HCT116 (cell line): Measurements from ENCODE around the gene UBN1. TPM values are rescaled to one million over a fixed set of nuclear protein-coding genes. Genes with fewer than 3 reads are reported as not detected.

ENCODE experiments used
- ATAC-seq: fragments of 200-7000 bp; cut with Tn5 transposase; 2 replicates; pipeline ENCODE4 v1.9.1; 2020; ENCODE audit warnings: mild to moderate bottlenecking, moderate library complexity
- BruUV-seq: library from RNA; stranded (reverse); fragments of 400-500 nt; replicated peaks from 2 replicates; lab custom pipeline; 2021; lab: Mats Ljungman, UMichigan
- CTCF ChIA-PET: fragments of 300-600 bp; sonication (Branson Sonifier 250); formaldehyde crosslinking; loops from one replicate; lab custom pipeline; 2021; ENCODE audit warnings: antibody characterized with exemption; lab: Charles Lee
- POLR2A ChIA-PET: fragments of 300-600, 350-600 bp; sonication (Branson Sonifier 250); formaldehyde crosslinking; loops from one replicate; lab custom pipeline; 2021; ENCODE audit warnings: antibody characterized with exemption; lab: Charles Lee
- RAD21 ChIA-PET, 2 experiments: fragments of 300-600 bp; sonication (Branson Sonifier 250); formaldehyde crosslinking; loops; one replicate each; lab custom pipeline; 2023; ENCODE audit warnings: low total read pairs in 2 of 2; ENCODE audit not compliant: uncharacterized antibody in 2 of 2, unreplicated experiment in 2 of 2, low non-redundant PET in 1 of 2; lab: Charles Lee
- DNase-seq: peaks from one replicate; pipeline ENCODE4 v3.0.0-alpha.2; 2010; ENCODE audit warnings: low read depth, low spot score
- H2AFZ ChIP-seq: fragments of 200-600 bp; shearing (Covaris generic), sonication (generic); 2 replicates; pipeline ENCODE4 v1.6.1; 2017; ENCODE audit warnings: low read depth, mixed run types, mixed read lengths, antibody characterized with exemption, low read length; ENCODE audit not compliant: poor library complexity, severe bottlenecking
- H3K27ac ChIP-seq: 2 replicates; pipeline ENCODE4 v1.5.1; 2012; ENCODE audit warnings: low read depth, low read length
- H3K27me3 ChIP-seq: fragments of 200-600 bp; sonication (generic); 2 replicates; pipeline ENCODE4 v1.6.1; 2016; ENCODE audit warnings: mixed run types, low read length, mixed read lengths; ENCODE audit not compliant: insufficient read depth
- H3K36me3 ChIP-seq, 2 experiments: fragments of 200-500 bp in 1 of 2; fragments of 200-600 bp in 1 of 2; sonication (Bioruptor generic) in 1 of 2; sonication (generic) in 1 of 2; 2 replicates each; pipeline versions ENCODE4 v1.5.1 to v1.6.1; 2014 to 2016; ENCODE audit warnings: low read length in 2 of 2, inconsistent platforms in 1 of 2, mixed read lengths in 1 of 2, mixed run types in 1 of 2; ENCODE audit not compliant: insufficient read depth in 2 of 2, control insufficient read depth in 1 of 2
- H3K4me1 ChIP-seq, 2 experiments: fragments of 200-600 bp in 1 of 2; sonication (generic) in 1 of 2; 2 replicates each; pipeline versions ENCODE4 v1.5.1 to v1.6.1; 2012 to 2017; ENCODE audit warnings: low read length in 2 of 2, inconsistent platforms in 1 of 2, mild to moderate bottlenecking in 1 of 2, mixed read lengths in 1 of 2, mixed run types in 1 of 2, moderate library complexity in 1 of 2; ENCODE audit not compliant: insufficient read depth in 2 of 2, control insufficient read depth in 1 of 2
- H3K4me2 ChIP-seq: fragments of 200-600 bp; sonication (generic); 2 replicates; pipeline ENCODE4 v1.6.1; 2017; ENCODE audit warnings: mixed run types, low read length, mixed read lengths
- H3K4me3 ChIP-seq, 2 experiments: fragments of 200-600 bp in 1 of 2; sonication (generic) in 1 of 2; replicated peaks in 1 of 2; 2 replicates each; pipeline ENCODE4 v1.5.1; 2011 to 2016; ENCODE audit warnings: low read length in 2 of 2, control low read depth in 1 of 2, low read depth in 1 of 2, mild to moderate bottlenecking in 1 of 2, mixed read lengths in 1 of 2, mixed run types in 1 of 2
- H3K79me2 ChIP-seq: fragments of 200-600 bp; sonication (generic); 2 replicates; pipeline ENCODE4 v1.6.1; 2017; ENCODE audit warnings: mild to moderate bottlenecking, mixed run types, low read length, moderate library complexity, mixed read lengths; ENCODE audit not compliant: insufficient read depth
- H3K9ac ChIP-seq: fragments of 200-600 bp; sonication (generic); 2 replicates; pipeline ENCODE4 v1.6.1; 2016; ENCODE audit warnings: low read length, mixed read lengths
- H3K9me2 ChIP-seq: fragments of 200-600 bp; sonication (generic), shearing (Covaris generic); 2 replicates; pipeline ENCODE4 v1.6.1; 2017; ENCODE audit warnings: mixed run types, mild to moderate bottlenecking, moderate library complexity; ENCODE audit not compliant: insufficient read depth
- H3K9me3 ChIP-seq, 2 experiments: fragments of 200-500 bp in 1 of 2; fragments of 200-600 bp in 1 of 2; sonication (Bioruptor generic) in 1 of 2; sonication (generic) in 1 of 2; 2 replicates each; pipeline ENCODE4 v1.6.1; 2014 to 2017; ENCODE audit warnings: low read length in 2 of 2, mixed read lengths in 2 of 2, inconsistent platforms in 1 of 2, low read depth in 1 of 2, mild to moderate bottlenecking in 1 of 2, mixed run types in 1 of 2, moderate library complexity in 1 of 2; ENCODE audit not compliant: control insufficient read depth in 1 of 2, insufficient read depth in 1 of 2
- H4K20me1 ChIP-seq: fragments of 200-600 bp; sonication (generic), shearing (Covaris generic); 2 replicates; pipeline ENCODE4 v1.6.1; 2017; ENCODE audit warnings: mixed run types, mild to moderate bottlenecking, moderate library complexity; ENCODE audit not compliant: insufficient read depth
- CEBPB ChIP-seq: IDR thresholded peaks from 2 replicates; pipeline ENCODE4 v1.6.1; 2012; ENCODE audit warnings: low read depth
- EGR1 ChIP-seq: IDR thresholded peaks from 2 replicates; pipeline ENCODE4 v1.6.1; 2012; ENCODE audit warnings: low read depth
- EZH2 ChIP-seq: fragments of 200-600 bp; sonication (generic); IDR thresholded peaks from 2 replicates; pipeline ENCODE4 v1.6.1; 2017; ENCODE audit warnings: antibody characterized with exemption, mixed run types
- EZH2phosphoT487 ChIP-seq: fragments of 200-600 bp; IDR thresholded peaks from 2 replicates; pipeline ENCODE4 v1.6.1; 2018; ENCODE audit warnings: antibody characterized with exemption, borderline replicate concordance
- FOSL1 ChIP-seq: IDR thresholded peaks from 2 replicates; pipeline ENCODE4 v1.6.1; 2012; ENCODE audit warnings: low read depth
- POLR2AphosphoS5 ChIP-seq: IDR thresholded peaks from 2 replicates; pipeline ENCODE4 v1.6.1; 2011; ENCODE audit warnings: mild to moderate bottlenecking, low read depth, low read length, moderate library complexity
- RAD21 ChIP-seq: IDR thresholded peaks from 2 replicates; pipeline ENCODE4 v1.6.1; 2012; ENCODE audit warnings: low read depth, mild to moderate bottlenecking
- SIN3A ChIP-seq: IDR thresholded peaks from 2 replicates; pipeline ENCODE4 v1.6.1; 2012; ENCODE audit warnings: low read depth
- SRF ChIP-seq: IDR thresholded peaks from 2 replicates; pipeline ENCODE4 v1.6.1; 2012; ENCODE audit warnings: low read depth
- intact Hi-C: fragments of 100-400 bp; cut with micrococcal nuclease; formaldehyde crosslinking; loops from 2 replicates; pipeline ENCODE4 v1.10.0; 2022
- total RNA-seq: library from RNA; stranded (reverse); gene quantifications from one replicate; pipeline ENCODE4 v1.2.1, GENCODE V29; 2021; ENCODE audit not compliant: unreplicated experiment
- TF ChIP-seq, protein P1 (sequence below): IDR thresholded peaks from 2 replicates; pipeline ENCODE4 v1.6.1; 2012
- TF ChIP-seq, protein P2 (sequence below): IDR thresholded peaks from 2 replicates; pipeline ENCODE4 v1.6.1; 2012
- TF ChIP-seq, protein P3 (sequence below): IDR thresholded peaks from 2 replicates; pipeline ENCODE4 v1.6.1; 2011; ENCODE audit warnings: mild to moderate bottlenecking, low read length, moderate library complexity; ENCODE audit not compliant: insufficient replicate concordance; ENCODE audit errors: extremely low read depth

UBN1 gene
- total RNA-seq, 1 experiment from 2014 or later = 31.9 TPM

DNA sequence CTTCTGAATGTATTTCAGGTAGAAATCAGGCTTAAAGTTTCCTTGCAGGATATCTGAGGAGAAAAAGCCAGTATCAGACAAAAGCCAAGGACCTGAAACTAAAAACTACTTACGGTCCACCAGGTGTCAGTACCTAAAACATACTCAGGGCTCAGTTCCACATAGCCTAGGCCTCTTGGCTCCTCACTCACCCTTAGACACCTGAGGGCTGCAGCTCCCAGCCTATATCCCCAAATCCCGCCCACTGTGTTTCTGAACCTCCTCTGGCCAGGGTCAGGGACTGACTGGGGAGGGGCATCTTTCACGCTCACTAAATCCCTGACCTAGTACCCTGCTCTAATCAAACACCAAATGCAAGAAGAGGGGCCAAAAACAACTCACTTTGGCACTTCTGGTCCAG lies 36.0 kb upstream of the UBN1 start:
- Histone ChIP-seq H3K9ac (no peak overlapping the region), H2AFZ (no peak overlapping the region), H3K27me3 (no peaks in the 10 kb centered on the region), H3K27ac (no peak overlapping the region), H3K9me3 (no peaks in the 10 kb centered on the region), H3K4me3 (no peak overlapping the region), H3K4me2 (no peak overlapping the region), H3K4me1 (no peaks in the 10 kb centered on the region), H3K9me2 (no peaks in the 10 kb centered on the region), H3K79me2 (no peaks in the 10 kb centered on the region), H3K36me3 (peaks cover 34 to 35% of the 10 kb centered on the region in 2 experiments), H4K20me1 (no peaks in the 10 kb centered on the region)
- ATAC-seq (peak; percentile 53; the same call in 1 of the 2 replicates), DNase-seq (no peak)
- RAD21 ChIA-PET = no interaction called here
- BruUV-seq = no TSS peak
- POLR2A ChIA-PET = no interaction called here
- CTCF ChIA-PET = no interaction called here
- TF ChIP-seq SIN3A (no peak), RAD21 (no peak), SRF (no peak), EZH2phosphoT487 (no peak), POLR2AphosphoS5 (no peak), CEBPB (no peak), EZH2 (no peak)
- TF ChIP-seq, protein P1, sequence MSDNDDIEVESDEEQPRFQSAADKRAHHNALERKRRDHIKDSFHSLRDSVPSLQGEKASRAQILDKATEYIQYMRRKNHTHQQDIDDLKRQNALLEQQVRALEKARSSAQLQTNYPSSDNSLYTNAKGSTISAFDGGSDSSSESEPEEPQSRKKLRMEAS = no peak
- TF ChIP-seq, protein P2, sequence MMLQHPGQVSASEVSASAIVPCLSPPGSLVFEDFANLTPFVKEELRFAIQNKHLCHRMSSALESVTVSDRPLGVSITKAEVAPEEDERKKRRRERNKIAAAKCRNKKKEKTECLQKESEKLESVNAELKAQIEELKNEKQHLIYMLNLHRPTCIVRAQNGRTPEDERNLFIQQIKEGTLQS = no peak
- intact Hi-C loops = no loop called here

DNA sequence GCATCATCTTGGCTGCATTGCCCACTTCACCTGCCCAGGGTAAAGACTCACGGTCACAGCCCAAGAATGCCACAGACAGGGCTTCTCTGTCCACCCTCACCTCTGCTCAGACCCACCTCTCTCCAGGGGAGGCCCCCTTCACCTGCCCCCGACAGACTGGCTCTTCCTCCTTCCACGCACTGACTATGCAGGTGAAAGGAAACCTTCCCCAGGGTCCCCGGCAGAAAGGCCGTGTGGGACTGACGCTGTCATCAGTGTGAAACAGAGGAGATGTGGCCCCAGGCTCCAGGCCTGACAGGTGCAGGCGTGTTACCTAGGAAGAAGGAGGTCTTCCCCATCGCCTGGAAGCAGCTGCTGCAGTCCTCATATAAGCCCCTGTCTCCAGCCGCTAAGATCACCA lies 35.5 kb upstream of the UBN1 start:
- H3K36me3 ChIP-seq = peaks cover 37 to 38% of the 10 kb centered on the region in 2 experiments
- CTCF ChIA-PET = no interaction called here
- intact Hi-C loops = no loop called here

More for the DNA sequence above, 35.5 kb upstream of the UBN1 start:
- ChIA-PET RAD21 (no interaction called here), POLR2A (no interaction called here)
- no TSS peak for BruUV-seq
- 0 out of 2 replicates have a peak, but pooled peaks have one; percentile 22 for ATAC-seq
- TF ChIP-seq, protein P3, sequence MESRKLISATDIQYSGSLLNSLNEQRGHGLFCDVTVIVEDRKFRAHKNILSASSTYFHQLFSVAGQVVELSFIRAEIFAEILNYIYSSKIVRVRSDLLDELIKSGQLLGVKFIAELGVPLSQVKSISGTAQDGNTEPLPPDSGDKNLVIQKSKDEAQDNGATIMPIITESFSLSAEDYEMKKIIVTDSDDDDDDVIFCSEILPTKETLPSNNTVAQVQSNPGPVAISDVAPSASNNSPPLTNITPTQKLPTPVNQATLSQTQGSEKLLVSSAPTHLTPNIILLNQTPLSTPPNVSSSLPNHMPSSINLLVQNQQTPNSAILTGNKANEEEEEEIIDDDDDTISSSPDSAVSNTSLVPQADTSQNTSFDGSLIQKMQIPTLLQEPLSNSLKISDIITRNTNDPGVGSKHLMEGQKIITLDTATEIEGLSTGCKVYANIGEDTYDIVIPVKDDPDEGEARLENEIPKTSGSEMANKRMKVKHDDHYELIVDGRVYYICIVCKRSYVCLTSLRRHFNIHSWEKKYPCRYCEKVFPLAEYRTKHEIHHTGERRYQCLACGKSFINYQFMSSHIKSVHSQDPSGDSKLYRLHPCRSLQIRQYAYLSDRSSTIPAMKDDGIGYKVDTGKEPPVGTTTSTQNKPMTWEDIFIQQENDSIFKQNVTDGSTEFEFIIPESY = no peak
- TF ChIP-seq EZH2phosphoT487 (no peak), EZH2 (no peak), FOSL1 (no peak), EGR1 (no peak), POLR2AphosphoS5 (no peak)
- no peaks in the 10 kb centered on the region for H3K9me3 ChIP-seq
- no peak overlapping the region for H3K27ac ChIP-seq
- no peaks in the 10 kb centered on the region for H4K20me1 ChIP-seq
- no peak for DNase-seq
- H3K4me1 ChIP-seq = no peaks in the 10 kb centered on the region
- H3K27me3 ChIP-seq = no peaks in the 10 kb centered on the region
- H3K9ac ChIP-seq = no peak overlapping the region
- H3K79me2 ChIP-seq = no peaks in the 10 kb centered on the region
- no peak overlapping the region for H2AFZ ChIP-seq
- no peaks in the 10 kb centered on the region for H3K9me2 ChIP-seq
- H3K4me2 ChIP-seq = no peak overlapping the region
- no peak overlapping the region for H3K4me3 ChIP-seq
